ENCODE results near the gene ADAM11.
A peak's percentile ranks its signal among the peaks of the same experiment; 100 is the strongest.

ADAM11 gene

DNA sequence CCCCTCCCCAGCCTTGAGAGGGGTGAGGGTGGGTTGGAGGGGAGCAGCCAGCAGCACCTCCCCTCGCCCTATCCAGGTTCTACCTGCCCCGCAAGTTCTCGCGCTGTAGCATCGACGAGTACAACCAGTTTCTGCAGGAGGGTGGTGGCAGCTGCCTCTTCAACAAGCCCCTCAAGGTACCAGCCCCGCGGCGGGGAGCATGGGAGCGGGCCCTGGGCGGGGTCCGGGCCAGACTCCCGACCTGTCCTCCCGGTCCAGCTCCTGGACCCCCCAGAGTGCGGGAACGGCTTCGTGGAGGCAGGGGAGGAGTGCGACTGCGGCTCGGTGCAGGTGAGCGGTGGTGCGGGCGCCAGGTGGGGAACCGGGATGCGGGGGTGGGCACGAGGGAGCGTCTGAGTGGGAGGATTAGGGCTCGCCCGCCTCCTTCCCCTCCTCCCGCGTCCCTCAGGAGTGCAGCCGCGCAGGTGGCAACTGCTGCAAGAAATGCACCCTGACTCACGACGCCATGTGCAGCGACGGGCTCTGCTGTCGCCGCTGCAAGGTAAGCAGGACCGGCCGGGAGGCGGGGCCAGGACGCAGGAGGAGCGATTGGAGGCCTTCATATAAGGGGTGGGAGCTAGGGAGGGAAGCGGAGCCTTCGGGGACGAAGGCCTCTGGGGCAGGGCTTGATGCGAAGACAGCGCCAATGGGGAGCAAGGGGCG lies 16.5 kb downstream of the ADAM11 start (continued):
- TF ChIP-seq AEBP2 (tag by site-specific recombination; IDR thresholded peaks at IDR 0.05; ENCODE audit: borderline replicate concordance) (no peak), SALL2 (tag by site-specific recombination; IDR thresholded peaks at IDR 0.05; ENCODE audit: borderline replicate concordance) (no peak), GLIS2 (tag by site-specific recombination; IDR thresholded peaks at IDR 0.05) (peak; percentile 92), ZNF37A (tag by site-specific recombination; IDR thresholded peaks at IDR 0.05) (no peak), ZNF654 (tag by site-specific recombination; IDR thresholded peaks at IDR 0.05; ENCODE audit: low read depth) (no peak), ZNF311 (tag by site-specific recombination; IDR thresholded peaks at IDR 0.05; ENCODE audit: borderline replicate concordance) (no peak), ZNF133 (tag by site-specific recombination; IDR thresholded peaks at IDR 0.05) (no peak), ZFP37 (tag by site-specific recombination; IDR thresholded peaks at IDR 0.05) (no peak), ZNF16 (tag by site-specific recombination; IDR thresholded peaks at IDR 0.05; ENCODE audit: low read depth) (no peak), ZNF843 (tag by site-specific recombination; IDR thresholded peaks at IDR 0.05) (0 out of 2 replicates have a peak, but pooled peaks have one; percentile 25), ZNF624 (tag by site-specific recombination; IDR thresholded peaks at IDR 0.05) (no peak), ZFP69B (tag by site-specific recombination; IDR thresholded peaks at IDR 0.05) (peak; percentile 97), ZSCAN16 (tag by site-specific recombination; IDR thresholded peaks at IDR 0.05) (no peak), ZBTB21 (tag by site-specific recombination; IDR thresholded peaks at IDR 0.05) (peak; percentile 62), GLI2 (tag by site-specific recombination; IDR thresholded peaks at IDR 0.05; ENCODE audit: borderline replicate concordance, low read depth) (no peak), KLF17 (tag by site-specific recombination; IDR thresholded peaks at IDR 0.05) (peak; percentile 46), ZNF558 (tag by site-specific recombination; IDR thresholded peaks at IDR 0.05) (no peak), ZNF302 (tag by site-specific recombination; IDR thresholded peaks at IDR 0.05; ENCODE audit: low read depth) (no peak), SCRT2 (tag by site-specific recombination; IDR thresholded peaks at IDR 0.05) (no peak), KLF16 (tag by site-specific recombination; IDR thresholded peaks at IDR 0.05) (peak; percentile 27), FEZF1 (tag by site-specific recombination; IDR thresholded peaks at IDR 0.05) (no peak), OSR2 (tag by site-specific recombination; IDR thresholded peaks at IDR 0.05) (peak; percentile 13; the same call in 1 of the 2 replicates), ZNF433 (tag by site-specific recombination; IDR thresholded peaks at IDR 0.05; ENCODE audit: low read depth) (no peak), ZNF391 (tag by site-specific recombination; IDR thresholded peaks at IDR 0.05; ENCODE audit: borderline replicate concordance, low read depth) (no peak), ZNF354C (tag by site-specific recombination; IDR thresholded peaks at IDR 0.05; ENCODE audit: borderline replicate concordance, low read depth) (no peak), ZIC2 (tag by site-specific recombination; IDR thresholded peaks at IDR 0.05) (peak; percentile 63), ZNF776 (tag by site-specific recombination; IDR thresholded peaks at IDR 0.05; ENCODE audit: borderline replicate concordance) (no peak), PATZ1 (tag by site-specific recombination; IDR thresholded peaks at IDR 0.05) (peak; percentile 72)
- TF ChIP-seq, protein P1, sequence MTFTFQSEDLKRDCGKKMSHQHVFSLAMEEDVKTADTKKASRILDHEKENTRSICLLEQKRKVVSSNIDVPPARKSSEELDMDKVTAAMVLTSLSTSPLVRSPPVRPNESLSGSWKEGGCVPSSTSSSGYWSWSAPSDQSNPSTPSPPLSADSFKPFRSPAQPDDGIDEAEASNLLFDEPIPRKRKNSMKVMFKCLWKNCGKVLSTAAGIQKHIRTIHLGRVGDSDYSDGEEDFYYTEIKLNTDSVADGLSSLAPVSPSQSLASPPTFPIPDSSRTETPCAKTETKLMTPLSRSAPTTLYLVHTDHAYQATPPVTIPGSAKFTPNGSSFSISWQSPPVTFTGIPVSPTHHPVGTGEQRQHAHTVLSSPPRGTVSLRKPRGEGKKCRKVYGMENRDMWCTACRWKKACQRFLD (tag by site-specific recombination; IDR thresholded peaks at IDR 0.05) = no peak
- TF ChIP-seq, protein P2, sequence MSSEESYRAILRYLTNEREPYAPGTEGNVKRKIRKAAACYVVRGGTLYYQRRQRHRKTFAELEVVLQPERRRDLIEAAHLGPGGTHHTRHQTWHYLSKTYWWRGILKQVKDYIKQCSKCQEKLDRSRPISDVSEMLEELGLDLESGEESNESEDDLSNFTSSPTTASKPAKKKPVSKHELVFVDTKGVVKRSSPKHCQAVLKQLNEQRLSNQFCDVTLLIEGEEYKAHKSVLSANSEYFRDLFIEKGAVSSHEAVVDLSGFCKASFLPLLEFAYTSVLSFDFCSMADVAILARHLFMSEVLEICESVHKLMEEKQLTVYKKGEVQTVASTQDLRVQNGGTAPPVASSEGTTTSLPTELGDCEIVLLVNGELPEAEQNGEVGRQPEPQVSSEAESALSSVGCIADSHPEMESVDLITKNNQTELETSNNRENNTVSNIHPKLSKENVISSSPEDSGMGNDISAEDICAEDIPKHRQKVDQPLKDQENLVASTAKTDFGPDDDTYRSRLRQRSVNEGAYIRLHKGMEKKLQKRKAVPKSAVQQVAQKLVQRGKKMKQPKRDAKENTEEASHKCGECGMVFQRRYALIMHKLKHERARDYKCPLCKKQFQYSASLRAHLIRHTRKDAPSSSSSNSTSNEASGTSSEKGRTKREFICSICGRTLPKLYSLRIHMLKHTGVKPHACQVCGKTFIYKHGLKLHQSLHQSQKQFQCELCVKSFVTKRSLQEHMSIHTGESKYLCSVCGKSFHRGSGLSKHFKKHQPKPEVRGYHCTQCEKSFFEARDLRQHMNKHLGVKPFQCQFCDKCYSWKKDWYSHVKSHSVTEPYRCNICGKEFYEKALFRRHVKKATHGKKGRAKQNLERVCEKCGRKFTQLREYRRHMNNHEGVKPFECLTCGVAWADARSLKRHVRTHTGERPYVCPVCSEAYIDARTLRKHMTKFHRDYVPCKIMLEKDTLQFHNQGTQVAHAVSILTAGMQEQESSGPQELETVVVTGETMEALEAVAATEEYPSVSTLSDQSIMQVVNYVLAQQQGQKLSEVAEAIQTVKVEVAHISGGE (tag by site-specific recombination; conservative IDR thresholded peaks at IDR 0.05; ENCODE audit: low read depth) = no peak
